NCI-H128 (cell line): ENCODE results near the gene TMEM168.
"Not testable (repeated sequence)": the region's sequence is repeated elsewhere in the genome, so short reads cannot be mapped to it uniquely, and the experiment has no call there.

Source experiments
- DNase-seq: peaks from one replicate; lab custom pipeline; 2025; ENCODE audit not compliant: unreplicated experiment; lab: John Stamatoyannopoulos, UW

The TMEM168 gene

GRCh38 chr7:112781110-112781509 lies 9.1 kb downstream of the TMEM168 start:
- DNase-seq, result no peak

- no peak for DNase-seq
These were observed 10.5 kb downstream of the TMEM168 start for GRCh38 chr7:112779667-112780066.

GRCh38 chr7:112777406-112777805 lies 12.8 kb downstream of the TMEM168 start:
- DNase-seq, result no peak

- no peak for DNase-seq
These were observed 19.0 kb downstream of the TMEM168 start for GRCh38 chr7:112771166-112771565.

- no peak for DNase-seq
These were observed 20.1 kb downstream of the TMEM168 start for GRCh38 chr7:112770051-112770450.

GRCh38 chr7:112765105-112765504 lies 25.1 kb downstream of the TMEM168 start:
- no peak for DNase-seq

- DNase-seq, result no peak
These were observed 26.2 kb downstream of the TMEM168 start for GRCh38 chr7:112763996-112764395.

DNA sequence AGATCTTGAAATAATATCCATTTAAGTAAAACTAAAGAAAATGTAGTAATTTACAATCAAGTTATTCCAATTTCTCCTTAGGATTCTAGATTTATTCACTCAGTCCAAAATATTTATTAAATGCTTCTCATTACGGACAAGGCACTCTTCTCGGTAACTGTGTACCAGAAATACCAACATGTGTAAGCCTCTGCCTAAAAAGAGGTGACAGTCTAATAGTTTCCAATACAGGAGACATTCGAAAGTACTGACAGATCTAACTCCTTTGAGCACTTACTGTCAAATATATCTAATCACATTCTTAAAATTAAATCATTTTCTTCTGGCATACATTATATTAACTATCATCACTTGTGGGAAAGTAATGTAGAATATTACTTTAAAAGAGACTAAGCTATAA lies 26.9 kb downstream of the TMEM168 start:
- DNase-seq, result no peak

DNA sequence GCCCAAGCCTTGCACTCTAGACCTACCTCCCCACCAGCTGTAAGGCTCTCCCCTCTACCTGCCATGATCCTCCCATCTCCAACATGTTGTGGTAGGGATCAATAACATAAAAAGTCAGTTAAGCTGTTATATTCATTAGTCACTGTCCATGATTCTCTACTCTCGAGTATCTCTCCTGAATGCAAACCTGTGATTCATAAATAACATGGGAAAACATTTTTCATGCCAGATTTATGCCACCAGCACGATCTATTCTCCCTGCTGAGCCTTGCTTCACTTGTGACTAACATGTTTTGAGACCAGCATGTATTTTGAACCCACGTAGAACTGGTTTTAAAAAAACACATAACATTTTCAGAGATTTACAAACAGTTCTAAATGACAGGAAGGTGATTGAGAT lies 30.3 kb downstream of the TMEM168 start:
- no peak for DNase-seq

DNA sequence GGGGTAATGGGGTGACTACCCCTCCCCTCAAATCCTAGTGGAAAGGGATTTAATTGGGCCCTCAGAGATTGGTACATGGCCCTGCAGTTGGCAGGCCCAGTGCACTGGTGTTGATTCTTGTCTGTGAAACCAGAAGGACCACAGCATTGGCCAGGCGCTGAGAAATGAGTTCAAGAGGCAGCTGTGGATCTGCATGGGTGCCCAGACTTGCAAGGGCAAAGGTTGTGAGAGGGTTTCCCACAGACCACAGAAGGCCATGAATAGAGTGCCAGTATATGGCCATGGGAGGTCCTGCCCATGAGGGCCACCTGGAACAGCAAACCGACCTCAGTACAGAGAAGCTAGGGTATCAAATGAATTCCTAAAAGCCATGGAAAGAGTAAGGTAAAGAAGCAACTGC lies 32.9 kb downstream of the TMEM168 start:
- DNase-seq, result no peak

DNA sequence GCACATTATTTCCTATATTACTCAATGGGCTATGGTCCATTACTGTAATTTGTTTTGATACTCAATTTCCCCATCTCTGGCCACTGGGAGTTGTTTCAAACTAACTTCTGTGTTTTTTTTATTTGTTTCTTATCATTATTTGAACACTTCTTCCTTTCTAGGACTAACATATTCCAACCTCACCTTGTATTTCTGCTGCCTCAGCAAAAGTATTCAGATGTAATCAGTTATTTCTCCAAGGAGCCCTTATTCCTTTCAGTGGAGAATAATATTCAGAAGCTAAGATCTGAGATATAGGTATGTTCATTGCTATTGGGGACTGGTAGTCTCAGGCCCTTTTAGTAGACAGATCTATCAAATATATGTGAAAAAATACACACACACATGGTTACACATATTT lies 36.9 kb downstream of the TMEM168 start:
- no peak for DNase-seq

DNA sequence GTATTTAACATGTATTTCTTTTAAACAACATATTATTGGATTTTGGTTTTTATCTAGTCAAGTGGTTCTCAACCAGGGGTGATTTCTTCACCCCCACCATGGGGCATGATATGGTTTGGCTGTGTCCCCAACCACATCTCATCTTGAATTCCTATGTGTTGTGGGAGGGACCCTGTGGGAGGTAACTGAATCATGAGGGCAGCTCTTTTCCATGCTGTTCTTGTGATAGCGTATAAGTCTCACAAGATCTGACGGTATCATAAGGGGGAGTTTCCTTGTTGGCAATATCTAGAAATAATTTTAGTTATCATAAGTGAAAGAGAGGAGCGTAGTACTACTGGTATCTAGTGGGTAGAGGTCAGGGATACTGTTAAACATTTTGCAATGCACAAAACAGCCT lies 37.6 kb downstream of the TMEM168 start:
- no peak for DNase-seq

DNA sequence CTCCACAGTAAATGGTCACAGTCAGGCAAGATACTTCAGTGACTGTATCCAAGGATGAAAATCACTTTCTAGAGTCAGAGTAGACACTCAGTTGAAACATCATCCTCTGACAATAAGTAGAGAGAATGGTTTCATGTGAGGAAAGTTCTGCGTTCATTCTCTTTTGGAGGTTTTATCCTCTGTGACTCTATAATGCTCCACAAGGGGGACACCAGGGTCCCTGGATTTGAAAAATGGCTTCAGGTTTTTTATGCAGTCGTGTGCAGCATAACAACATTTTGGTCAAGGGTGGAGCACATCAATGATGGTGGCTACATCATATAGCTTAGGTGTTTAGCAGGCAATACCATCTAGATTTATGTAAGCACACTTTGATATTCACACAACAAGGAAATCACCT lies 40.4 kb downstream of the TMEM168 start:
- DNase-seq, result no peak

- no peak for DNase-seq
These were observed 41.8 kb downstream of the TMEM168 start for GRCh38 chr7:112748381-112748780.

DNA sequence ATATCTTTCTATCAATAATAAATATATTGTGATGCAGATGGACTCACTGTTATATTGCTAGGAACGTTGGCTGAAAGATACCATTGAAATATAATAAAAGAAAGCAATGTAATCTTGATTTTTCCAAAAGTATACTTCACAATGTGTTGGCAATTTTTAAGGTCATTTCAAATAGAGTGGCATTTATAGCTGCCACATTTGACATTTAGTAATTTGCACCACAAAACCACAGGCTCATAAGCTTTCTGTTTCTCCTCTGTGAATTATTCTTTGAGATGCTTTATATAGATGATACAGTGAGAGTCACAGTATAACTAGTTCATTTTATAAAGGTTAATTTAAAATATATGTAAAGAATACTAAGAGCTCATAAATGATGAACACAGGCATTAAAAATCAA lies 44.6 kb downstream of the TMEM168 start:
- no peak for DNase-seq

GRCh38 chr7:112744818-112745217 lies 45.4 kb downstream of the TMEM168 start:
- no peak for DNase-seq

DNA sequence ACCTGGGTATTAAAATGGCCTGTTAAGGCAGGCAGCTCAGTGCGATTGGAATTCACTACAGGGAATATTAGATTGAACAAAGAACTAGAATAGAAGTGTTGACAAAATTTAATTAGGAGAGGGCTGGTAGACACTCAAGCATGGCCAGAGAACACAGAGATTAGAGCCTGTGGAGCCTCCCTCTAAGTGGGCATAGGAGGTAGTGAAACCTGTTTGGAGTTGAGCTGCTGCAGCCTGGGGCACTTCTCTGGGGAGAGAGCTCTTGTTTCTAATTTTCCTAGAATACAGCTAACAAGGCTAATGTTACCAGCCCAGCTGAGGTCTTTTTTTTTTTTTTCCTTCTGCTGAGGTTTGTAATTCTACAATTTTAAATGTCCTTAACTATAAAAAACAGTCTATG lies 46.4 kb downstream of the TMEM168 start:
- no peak for DNase-seq

- DNase-seq, result no peak
These were observed 49.5 kb downstream of the TMEM168 start for GRCh38 chr7:112740667-112741066.

- DNase-seq, result no peak
These were observed 50.6 kb downstream of the TMEM168 start for GRCh38 chr7:112739436-112740180.

GRCh38 chr7:112735261-112735660 lies 54.9 kb downstream of the TMEM168 start:
- DNase-seq, result no peak

DNA sequence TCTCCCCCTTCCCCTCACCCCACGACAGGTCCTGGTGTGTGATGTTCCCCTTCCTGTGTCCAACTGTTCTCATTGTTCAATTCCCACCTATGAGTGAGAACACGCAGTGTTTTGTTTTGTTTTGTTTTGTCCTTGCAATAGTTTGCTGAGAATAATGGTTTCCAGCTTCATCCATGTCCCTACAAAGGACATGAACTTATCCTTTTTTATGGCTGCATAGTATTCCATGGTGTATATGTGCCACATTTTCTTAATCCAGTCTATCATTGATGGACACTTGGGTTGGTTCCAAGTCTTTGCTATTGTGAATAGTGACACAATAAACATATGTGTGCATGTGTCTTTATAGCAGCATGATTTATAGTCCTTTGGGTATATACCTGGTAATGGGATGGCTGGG lies 58.9 kb downstream of the TMEM168 start:
- not testable (repeated sequence) for DNase-seq

GRCh38 chr7:112726076-112726475 lies 64.1 kb downstream of the TMEM168 start:
- no peak for DNase-seq

DNA sequence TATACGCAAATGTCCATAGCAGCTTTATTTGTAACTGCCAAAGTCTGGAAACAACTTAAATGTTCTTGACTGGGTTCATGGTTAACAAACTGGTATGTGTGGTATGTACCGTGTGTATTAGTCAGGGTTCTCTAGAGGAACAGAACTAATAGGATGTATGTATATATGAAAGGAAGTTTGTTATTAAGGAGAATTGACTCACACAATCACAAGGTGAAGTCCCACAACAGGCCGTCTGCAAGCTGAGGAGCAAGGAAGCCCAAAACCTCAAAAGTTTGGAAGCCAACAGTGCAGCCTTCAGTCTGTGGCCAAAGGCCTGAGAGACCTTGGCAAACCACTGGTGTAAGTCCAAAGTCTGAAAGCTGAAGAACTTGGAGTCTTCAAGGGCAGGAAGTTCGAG lies 66.8 kb downstream of the TMEM168 start:
- DNase-seq, result no peak
